GM04504 (cell line): ENCODE data around the gene HCRTR1.

Experiments used
- DNase-seq: peaks from one replicate; pipeline ENCODE4 v3.0.0-alpha.2; 2012; ENCODE audit warnings: low read depth

HCRTR1 gene

DNA sequence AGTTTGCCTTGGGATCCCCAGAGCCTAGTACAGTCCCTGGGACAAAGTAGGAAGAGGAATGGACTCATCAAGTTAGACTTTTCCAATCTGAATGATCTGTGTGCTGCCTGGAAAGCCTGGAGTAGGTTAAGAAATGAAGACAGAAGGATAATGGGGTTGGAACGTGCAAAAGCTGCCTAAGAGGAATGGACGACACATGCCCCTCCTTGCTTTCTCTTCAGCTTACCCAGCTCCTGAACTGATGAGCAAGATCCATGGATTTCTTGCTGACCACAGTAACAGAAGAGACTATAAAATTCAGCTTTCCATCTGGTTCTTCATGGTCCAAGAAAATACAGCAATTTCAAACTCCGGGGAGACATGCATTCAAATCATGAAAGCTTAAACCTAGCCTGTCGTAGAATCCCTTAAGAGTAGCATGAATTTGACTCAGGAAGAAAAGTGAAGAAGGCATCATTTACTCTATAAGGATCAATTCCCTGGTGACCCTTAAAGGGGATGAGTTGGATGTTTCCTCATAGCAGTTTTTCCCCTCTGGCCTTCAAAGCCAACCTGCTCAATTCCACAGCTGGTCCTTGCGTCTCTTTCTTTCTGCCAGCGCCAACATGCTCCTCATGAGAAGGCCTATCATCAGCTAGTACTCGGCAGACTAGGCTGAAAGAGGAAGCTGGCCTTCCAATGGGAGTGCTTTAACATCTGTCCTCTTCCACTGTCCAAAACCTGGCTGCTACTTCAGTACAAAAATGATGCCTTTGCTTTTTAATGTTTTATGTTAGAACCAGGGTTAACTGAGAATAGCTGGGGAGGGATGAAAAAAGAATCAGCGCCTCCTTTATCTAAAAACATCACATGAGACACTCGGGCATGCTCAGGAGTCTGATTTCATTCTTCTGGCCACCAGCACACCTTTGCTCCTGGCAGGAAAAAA is 32.9 kb downstream of the HCRTR1 start:
- no peak for DNase-seq

DNA sequence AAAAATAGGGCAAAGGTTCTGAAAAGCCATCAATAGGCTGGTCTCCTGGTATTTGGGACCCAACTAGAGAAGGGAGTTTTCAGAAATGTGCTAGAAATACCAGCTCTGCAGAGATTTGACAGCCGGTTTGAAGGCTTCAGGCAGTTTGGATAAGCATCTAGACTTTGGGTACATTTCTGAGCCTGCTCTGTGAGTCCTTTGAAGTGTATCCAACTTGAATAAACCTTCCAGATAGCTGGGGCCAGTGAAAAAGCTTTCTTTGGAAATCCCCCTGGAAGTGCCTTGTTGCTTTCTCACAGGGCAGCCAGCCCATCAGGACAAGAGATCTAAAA is 33.6 kb downstream of the HCRTR1 start:
- DNase-seq, result no peak

DNA sequence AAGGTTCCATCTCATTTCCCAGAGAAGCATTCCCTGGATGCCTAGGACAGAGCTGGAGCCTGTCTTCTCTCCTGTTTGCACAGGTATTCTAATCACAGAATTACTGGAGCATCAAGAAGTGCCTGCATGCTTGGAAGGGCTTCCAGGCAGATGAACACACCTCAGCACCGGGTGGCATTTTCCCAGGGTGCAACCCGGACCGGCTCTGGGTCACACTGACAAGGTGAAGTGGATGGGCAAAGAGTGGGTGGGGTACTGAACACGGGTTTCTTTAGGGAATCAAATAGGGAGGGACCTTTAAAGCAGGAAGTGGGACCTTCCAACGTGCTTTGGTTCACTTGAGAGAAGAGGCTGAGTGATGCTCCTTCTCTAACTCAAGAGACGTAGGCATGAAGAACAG is 34.3 kb downstream of the HCRTR1 start:
- no peak for DNase-seq

DNA sequence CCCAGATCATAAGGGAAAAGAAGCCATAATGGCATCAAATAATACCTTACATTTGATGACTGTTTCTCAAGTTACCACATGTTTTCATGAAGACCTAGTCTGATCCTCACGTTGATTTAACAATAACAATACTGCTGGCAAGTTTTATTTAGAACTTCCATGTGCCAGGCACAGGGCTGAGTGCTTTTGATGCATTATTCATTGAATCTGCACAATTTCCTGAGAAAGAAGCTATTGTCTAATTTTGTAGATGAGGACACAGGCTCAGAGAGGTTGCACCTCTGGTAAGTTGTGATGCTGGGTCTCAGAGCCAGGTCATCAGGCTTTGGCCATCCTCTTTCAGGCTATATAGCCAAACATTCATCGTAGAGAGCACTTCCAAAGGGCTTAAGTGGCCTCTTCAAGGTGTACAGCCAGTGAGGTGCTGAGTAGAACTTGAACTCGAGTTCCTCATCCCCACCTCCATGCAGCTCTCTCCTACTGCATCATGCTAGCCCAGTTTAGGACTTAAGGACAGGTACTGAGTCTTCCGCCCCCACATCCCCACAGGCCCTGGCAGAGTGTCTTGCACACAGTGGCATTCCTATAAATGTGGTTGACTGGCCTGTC is 35.5 kb downstream of the HCRTR1 start:
- DNase-seq, result no peak

DNA sequence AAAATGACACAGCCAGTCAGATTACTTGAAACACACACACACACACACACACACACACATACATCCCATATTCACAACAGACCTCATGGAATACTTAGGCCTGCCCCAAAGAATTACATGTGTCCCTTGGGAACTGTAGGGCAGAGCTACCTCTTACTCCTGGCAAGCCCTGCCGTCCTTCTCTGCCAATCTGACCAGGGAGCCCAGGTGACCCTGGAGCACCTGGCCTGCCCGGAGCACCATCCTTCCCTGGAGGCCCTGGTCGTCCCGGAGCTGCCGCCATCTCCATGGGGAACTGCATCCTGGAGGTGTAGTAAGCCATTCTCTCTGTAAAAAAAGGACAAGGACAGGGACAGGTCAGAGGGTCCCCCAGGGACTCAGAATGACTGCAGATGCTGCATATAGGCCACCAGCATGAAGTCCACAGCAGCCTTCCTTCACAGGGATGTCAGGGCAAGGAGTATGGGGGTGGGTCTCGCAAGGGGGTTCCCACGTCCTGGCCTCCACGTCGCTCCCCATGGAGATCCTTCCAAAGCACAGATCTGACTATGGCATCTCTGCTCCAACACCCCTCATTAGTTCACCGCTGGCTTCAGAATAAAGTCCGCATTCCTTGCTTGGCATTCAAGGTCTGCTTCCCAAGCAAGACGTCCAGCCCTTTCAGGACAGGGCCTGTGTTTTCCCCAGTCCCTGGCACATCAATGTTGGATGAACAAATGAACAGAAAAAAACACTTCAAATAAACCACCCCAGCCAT is 36.4 kb downstream of the HCRTR1 start:
- no peak for DNase-seq

DNA sequence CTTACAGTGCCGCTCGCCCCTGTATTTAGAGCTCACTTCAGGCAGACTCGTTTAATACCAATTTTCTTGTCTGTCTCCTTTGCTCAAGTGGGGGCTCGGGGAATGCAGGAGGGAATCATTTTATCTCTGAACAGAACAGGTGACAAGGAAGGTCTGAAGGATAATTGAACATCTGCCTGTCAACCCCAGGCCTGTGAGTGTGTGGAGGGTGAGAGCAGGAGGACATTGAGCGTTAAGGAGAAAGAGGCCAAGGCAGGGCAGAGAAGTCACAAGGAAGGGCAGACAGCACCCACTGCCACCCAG is 36.9 kb downstream of the HCRTR1 start:
- no peak for DNase-seq

DNA sequence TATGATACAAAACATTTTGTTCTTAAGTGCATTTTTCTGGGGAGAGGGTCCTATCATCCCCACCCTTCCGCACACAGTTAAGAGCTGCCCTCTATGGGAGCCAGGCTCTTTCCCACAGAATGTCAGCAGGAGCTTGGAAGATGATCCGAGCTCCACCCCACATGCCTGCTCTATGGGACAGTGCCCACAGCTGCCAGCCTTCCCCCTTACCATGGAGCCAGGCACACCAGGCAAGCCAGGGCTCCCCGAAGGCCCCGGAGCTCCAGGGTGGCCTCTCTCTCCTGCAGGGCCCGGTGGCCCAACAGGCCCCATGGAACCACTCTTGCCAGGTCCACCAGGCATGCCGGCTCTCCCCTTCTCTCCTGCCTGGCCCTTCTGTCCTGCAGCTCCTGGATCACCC is 37.6 kb downstream of the HCRTR1 start:
- DNase-seq, result no peak

DNA sequence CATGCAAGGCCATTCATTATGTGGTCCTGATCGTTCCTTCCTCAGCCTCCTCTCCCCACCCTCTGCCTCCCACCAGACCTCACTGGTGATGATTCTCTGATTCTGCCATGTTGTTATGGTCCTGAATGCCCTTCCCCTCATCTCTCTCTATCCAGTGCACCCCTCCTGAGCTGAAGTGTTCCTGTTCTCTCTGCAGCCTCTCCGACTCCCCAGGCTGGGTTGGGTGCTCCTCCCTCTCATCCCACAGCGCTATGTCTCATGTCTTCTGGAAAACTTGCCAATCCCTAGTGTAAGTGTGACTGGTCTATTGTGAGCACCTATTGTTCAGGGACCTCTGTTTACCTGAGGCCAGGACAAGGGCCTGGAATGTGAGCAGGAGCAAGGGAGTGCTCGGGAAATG is 38.3 kb downstream of the HCRTR1 start:
- no peak for DNase-seq

DNA sequence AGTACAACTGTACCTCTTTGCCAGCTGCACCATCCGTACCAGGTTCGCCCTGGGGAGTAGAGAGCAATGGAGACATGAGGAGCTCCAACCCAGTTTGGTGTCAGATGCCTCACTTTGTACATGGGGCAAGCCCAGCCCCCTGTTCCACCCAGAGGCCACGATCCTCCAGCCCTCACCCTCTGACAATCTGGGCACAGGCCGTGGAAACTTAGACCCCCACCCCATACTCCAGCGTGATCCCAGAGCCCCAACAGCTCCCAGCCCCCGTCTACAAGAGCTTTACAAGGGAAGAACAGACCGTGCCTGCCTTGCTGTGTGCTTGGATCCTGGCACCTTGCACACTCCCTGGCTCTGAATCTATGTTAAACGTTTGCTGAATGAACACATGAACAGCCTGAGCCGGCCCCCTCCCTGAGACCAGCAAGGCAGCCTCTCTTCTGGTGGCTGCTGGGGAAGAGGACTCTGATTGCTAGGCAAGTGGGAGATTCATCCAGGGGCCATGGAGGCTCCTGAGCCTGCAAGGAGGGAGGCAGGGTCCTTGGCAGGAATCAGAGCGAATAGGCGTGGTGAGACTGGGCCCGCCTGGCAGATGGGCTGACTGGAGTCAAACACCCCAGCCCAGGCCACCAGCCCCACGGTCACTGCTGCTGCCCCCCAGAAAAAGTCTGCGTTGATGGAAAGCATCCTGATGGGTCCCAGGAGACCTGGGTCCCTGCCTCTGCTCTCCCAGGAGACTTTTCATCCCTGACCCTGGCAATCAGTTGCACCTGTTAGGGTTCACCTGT is 39.7 kb downstream of the HCRTR1 start:
- DNase-seq, result no peak

DNA sequence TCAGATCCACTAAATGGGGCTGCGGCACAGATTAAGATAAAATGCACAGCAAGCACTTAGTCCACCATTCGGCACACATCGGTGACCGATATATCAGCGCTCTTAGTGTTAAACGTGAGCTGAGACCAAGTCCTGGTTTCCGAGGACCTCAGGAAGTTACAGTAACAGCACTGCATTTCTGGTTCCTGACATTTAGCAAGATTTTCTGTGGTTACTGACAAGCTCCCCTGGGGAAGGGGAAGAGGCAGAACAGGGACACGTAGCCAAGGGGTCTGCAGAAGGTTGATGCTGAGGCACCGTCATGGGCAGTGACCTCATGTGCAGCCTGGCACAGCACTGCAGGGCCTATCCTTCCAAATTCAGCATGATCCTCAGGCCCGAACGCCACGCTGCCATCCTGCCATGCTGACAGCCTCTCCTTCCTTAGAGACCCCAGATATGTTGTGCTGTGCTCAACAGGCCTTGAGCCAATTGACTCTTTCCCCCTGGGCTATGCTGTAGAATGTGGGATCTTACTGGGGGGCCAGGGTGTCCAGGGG is 40.6 kb downstream of the HCRTR1 start:
- DNase-seq, result no peak

DNA sequence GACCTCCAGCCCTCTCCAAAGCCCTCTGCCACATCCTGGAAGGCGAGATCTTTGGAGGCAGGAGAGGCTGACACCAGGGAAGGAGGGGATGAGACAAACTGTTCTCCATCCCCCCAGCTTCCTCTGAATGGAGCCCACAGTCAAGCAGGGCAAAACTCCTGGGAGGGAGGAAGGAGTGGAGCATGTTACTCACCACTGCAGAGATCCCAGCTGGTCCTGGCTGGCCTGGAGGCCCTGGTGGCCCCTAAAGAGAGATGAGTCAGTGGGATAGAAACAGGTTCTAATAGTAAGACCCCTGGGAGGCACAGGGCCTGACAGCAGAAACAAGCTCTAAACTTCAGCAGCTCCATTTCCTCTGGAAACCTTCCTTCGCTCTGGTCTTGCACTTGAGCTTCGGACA is 41.2 kb downstream of the HCRTR1 start:
- no peak for DNase-seq

DNA sequence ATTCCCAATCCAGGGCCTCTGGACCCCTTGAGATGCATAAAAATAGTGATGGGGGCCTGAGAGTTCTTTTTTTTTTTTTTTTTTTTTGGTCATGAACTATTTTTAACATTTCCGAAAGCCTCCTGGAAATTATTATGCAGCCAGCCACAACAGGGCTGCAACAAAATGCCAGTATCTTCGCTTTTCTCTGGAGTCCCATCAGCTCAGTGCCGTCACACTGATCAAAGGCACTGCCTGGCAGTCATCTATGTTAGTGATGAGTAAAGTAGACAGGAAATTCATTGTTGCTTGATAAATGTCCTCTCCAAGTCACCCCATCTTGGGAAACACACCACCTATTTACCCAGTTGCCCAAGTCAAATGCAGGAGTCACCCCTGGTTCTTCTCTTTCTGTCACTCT is 42.4 kb downstream of the HCRTR1 start:
- no peak for DNase-seq

DNA sequence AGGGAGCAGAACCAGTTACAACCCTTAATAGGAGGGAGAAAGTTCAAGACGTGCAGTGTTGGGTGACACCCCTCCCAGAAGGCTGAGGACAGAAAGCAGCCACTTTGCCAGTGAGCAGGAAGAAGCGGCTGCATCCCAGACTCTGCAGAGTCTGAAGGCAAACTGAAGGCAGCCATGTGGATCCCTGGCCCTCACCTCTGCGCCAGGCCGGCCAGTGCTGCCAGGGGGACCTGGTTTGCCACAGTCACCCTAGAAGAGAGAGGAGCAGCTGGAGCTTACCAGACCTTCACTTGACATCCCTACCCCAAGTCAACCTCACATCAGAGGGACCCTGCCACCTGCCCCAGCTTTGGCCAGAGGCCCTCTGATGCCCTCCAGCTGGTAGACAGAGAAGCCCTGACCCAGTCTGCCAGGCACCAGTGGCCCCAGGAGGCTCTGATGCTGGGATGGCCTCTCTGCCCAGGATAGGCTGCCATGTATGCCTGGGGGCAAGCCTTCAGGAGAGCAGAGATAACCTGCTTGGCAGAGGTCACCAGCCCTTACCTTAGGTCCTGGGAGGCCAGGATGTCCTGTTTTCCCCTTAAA is 43.5 kb downstream of the HCRTR1 start:
- no peak for DNase-seq

DNA sequence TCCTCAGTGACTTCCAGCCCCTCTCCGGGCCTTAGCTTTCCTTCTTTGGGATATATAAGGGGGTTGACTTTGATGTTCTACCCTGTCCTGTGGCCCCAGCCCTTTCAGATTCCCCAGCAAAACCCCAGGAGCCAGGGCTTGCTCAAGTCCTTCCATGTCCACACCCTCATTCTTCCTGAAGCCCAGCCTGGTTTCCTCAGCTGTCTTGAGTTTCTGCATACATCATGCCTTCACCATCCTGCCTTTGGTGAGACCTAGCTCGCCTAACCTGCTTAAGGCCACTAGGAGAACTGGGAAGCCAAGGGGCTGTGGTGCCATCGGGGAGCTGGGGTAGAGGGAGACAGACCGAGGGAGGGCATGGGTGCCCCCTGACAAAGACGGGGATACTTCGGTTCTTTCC is 44.4 kb downstream of the HCRTR1 start:
- DNase-seq, result no peak

DNA sequence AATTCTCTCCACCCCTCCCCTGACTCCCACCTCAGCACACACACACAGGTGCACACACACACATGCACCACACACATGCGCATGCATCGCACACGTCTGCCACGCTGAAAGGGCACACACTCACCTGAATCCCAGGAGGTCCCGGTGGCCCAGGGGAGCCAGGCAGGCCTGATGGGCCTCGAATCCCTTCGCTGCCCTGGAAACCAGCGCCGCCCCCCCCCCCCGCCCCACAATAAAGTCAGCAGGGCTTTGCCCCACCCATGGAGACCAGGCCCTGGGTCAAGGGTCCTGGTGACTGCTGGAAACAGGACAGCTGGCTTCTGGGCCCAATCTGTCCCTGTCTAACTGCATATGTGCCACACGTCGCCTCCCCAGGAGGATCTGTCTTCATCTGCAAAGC is 45.0 kb downstream of the HCRTR1 start:
- no peak for DNase-seq

DNA sequence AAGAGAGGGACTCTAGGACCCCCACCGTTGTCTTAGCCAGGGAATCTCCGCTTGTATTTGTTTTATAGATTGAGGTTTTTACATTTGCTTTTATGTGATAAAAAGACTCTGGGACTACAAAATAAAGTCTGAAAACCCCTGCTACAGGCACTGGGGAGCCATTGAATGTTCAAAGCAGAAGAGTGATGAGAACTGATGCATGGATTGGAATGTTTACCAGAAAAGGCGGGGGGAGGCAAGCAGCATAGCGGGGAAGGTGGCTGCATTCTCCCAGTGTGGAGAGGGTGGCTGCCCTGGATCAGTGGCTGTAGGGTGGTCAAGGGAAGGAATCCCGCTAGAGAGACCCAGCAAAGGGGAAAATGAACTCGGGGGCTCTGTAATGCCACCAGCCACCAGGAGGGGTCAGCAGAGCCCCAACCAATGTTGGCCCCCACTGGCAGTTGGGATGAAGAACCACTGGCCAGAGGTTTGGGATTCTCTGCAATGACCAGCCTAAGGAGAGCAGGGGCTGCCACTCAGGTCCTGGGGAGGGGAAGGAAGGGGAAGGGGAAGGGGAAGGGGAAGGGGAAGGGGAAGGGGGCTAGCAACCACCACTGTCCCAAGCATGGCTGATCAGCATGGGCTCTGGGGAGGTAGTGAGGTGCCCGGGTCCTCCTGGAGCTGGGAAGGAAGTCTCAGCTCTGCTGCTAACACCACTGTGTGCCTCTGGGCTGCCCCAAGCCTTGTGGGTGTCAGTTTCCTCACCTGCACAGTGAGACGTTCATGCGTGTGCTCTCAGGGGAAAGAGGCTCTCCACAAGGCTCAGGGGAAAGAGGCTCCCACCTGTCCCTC is 46.3 kb downstream of the HCRTR1 start:
- DNase-seq, result no peak

DNA sequence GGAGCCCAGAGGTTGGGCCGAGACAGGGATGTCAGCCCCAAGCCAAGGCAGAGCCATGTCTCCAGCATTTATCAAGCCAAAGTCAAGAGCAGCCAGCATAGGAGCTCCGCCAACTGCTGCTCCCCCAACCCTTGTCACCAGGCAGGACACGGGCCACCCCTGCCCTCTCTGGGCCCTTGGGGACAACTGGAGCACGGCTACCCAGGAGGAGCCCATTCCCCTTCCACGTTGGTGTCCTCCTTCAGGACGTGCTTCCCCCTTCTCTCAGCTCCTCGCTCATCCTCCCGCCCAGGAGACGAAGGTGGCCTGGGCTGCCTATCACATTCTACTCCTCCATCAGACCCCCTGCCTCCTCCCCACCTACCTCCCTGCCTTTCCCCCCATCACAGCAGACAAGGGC is 47.0 kb downstream of the HCRTR1 start:
- DNase-seq, result no peak

DNA sequence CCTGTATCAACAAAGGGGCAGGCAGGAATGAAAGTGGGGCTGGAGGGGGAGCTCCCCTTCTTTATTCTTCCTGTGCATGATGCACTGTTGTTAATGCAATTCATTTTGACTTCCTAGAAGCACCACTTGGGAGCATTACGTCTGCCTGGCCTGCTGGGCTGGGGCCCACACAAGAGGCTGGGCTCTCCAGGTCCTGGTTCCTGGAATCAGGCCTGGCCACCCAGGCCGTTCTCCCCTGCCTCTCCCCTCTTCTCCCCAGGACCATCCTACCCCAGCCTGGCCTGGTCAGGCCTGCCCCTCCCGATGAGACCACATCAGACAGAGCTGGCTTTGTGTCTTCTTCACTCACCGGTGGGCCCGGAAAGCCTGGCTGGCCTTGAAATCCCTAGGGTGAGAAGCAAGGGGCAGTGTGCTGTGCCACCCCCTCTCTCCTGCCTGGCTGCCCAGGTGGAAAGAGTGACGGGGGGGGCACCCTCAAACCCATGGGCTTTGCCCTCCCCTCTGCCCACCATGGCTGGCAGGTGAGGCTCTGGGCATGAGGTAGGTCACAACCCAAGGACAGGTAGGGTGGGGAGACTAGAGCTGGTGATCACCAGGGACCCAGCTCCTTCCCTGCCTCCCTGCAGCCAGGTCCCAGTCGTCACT is 47.9 kb downstream of the HCRTR1 start:
- DNase-seq, result no peak

DNA sequence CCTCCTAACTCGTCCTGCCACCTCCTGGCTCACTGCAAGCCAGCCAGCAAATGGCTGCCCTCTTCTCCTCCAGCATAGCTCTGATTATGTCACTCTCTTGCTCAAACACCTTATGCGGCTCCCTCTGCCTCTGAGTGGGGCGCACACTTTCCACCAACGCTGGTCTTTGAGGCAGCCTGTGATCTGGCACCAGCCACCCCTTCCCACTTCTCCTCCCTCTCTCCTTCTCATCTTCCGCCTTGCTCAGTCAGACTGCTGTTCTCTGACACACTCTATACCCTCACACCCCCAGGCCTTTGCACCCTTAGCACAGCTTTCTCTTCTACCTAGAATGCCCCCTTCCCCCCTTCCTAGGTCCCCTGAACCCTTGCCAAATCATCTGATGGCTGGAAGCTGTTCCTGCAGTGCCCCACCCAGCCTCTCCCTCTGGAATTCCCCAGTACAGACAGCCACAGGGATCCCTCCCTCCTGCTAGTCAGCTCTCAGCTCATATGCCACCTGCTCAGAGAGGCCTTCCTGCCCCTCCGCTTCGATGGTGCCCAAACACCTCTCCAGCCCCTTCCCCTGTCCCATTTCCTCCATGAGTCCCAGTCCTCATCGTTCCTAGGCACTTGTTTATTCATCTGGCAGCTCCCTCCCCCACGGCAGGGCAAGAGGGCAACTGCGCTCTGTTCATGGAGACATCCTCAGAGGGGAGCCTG is 48.9 kb downstream of the HCRTR1 start:
- DNase-seq, result no peak
